Psoas muscle (tissue), 8 donors: ENCODE results near the gene COL16A1. TPM values are rescaled to one million over a fixed set of nuclear protein-coding genes. Genes with fewer than 3 reads are reported as not detected.

Experiments used
- ATAC-seq, 4 donors: fragments of 200-7000 bp; cut with Tn5 transposase; one replicate each; pipeline ENCODE4 v1.9.1; 2020; ENCODE audit warnings: moderate library complexity in 3 of 4, mild to moderate bottlenecking in 2 of 4
- DNase-seq, 2 donors: peaks; one replicate each; pipeline ENCODE4 v3.0.0-alpha.2; 2020
- H3K27ac ChIP-seq: fragments of 200-600 bp; one replicate; pipeline ENCODE4 v1.8.0; 2022
- H3K27me3 ChIP-seq, 3 donors: fragments of 200-600 bp in 1 of 3; one replicate each; pipeline versions ENCODE4 v1.6.1 to v1.8.0; 2013 to 2022; ENCODE audit warnings: low read length in 2 of 3, mild to moderate bottlenecking in 2 of 3, moderate library complexity in 1 of 3; ENCODE audit not compliant: insufficient read depth in 3 of 3
- H3K36me3 ChIP-seq, 2 donors: fragments of 200-600 bp in 1 of 2; one replicate each; pipeline versions ENCODE4 v1.6.1 to v1.8.0; 2013 to 2022; ENCODE audit warnings: low read depth in 1 of 2, mild to moderate bottlenecking in 1 of 2, moderate library complexity in 1 of 2; ENCODE audit not compliant: insufficient read depth in 1 of 2
- H3K4me1 ChIP-seq: fragments of 200-600 bp; one replicate; pipeline ENCODE4 v1.8.0; 2022
- H3K4me3 ChIP-seq: fragments of 200-600 bp; one replicate; pipeline ENCODE4 v1.8.0; 2022; ENCODE audit warnings: mild to moderate bottlenecking
- H3K9me3 ChIP-seq: fragments of 200-600 bp; one replicate; pipeline ENCODE4 v1.8.0; 2022
- CTCF ChIP-seq: fragments of 200-600 bp; IDR thresholded peaks from one replicate; pipeline ENCODE4 v1.8.0; 2022; ENCODE audit warnings: antibody characterized with exemption
- WGBS, 3 donors: extraction: QIAGEN DNeasy Blood & Tissue Kit; methylation state at CpG; one replicate each; pipeline versions ENCODE4 v1.1.6 to v1.1.7; 2013; 5-methylcytosine and 5-hydroxymethylcytosine counted together
- intact Hi-C, 2 donors: fragments of 100-400 bp; cut with DNase I; formaldehyde crosslinking; loops; one replicate each; pipeline versions ENCODE4 v1.11.0 to v1.14.2; 2022
- polyA plus RNA-seq, 3 donors: library from polyadenylated mRNA; stranded (reverse); fragments of 200-250 nt; gene quantifications; one replicate each; pipeline ENCODE4 v1.2.3, GENCODE V29; 2013
- total RNA-seq, 4 donors: library from RNA; stranded (reverse); fragmentation: NEBNext Ultra II Directional in 2 of 4; extraction: Animal tissue kit (Norgen Biotek cat#: 25700) in 2 of 4; gene quantifications; one replicate each; pipeline versions ENCODE4 v1.2.1 to v1.2.4, GENCODE V29; 2021 to 2023
- donor health status: healthy with polysubstance abuse.
- donor health status: DM: no; HTN: no; CAD: no; lungs with moderate emphysema.
- donor health status: Bipolar disorder and iron deficiency.
- donor health status: healthy.
- donor health status: DM: yes; HTN: yes; CAD: no.
- donor health status: DM: no; HTN: no; CAD: no.
- donor health status: DM: no; HTN: no; CAD: no.
- donor health status: DM: yes; HTN: yes; CAD: no.

COL16A1 gene
- total and polyA plus RNA-seq, 7 donors, result 2.9 to 14.2 (median 6.1) TPM

GRCh38 chr1:31621498-31621820 lies 82.4 kb downstream of the COL16A1 start:
- H3K9me3 ChIP-seq, result no peaks in the 10 kb centered on the region
- ATAC-seq (no peak), DNase-seq (no peak)
- no peak for TF ChIP-seq CTCF
- intact Hi-C loops, result no loop called here
- H3K36me3 ChIP-seq, result no peaks in the 10 kb centered on the region
- H3K27ac ChIP-seq, result no peak overlapping the region
- peaks cover 6% of the 10 kb centered on the region for H3K4me1 ChIP-seq
- WGBS, 3 donors, result 90 to 94% (median 92%) methylated on average over 5 of the region's 5 CpGs
- peaks cover 0 to 23% (median 5%) of the 10 kb centered on the region in 3 donors for H3K27me3 ChIP-seq
- H3K4me3 ChIP-seq, result no peak overlapping the region

GRCh38 chr1:31620631-31621497 lies 83.0 kb downstream of the COL16A1 start:
- DNase-seq (no peak), ATAC-seq (no peak)
- no peak overlapping the region for H3K4me3 ChIP-seq
- peaks cover 0 to 24% (median 7%) of the 10 kb centered on the region in 3 donors for H3K27me3 ChIP-seq
- no peak overlapping the region for H3K27ac ChIP-seq
- no peaks in the 10 kb centered on the region for H3K36me3 ChIP-seq
- H3K9me3 ChIP-seq, result no peaks in the 10 kb centered on the region
- peaks cover under 1% of the 10 kb centered on the region for H3K4me1 ChIP-seq
- TF ChIP-seq CTCF, result no peak
- intact Hi-C loops, result no loop called here
- WGBS, 3 donors, result 89 to 92% (median 91%) methylated on average over 20 of the region's 20 CpGs

GRCh38 chr1:31618916-31619846 lies 84.6 kb downstream of the COL16A1 start:
- intact Hi-C loops, result no loop called here
- Histone ChIP-seq H3K27me3 (peaks cover 0 to 24% (median 7%) of the 10 kb centered on the region in 3 donors), H3K4me3 (no peak overlapping the region), H3K9me3 (no peaks in the 10 kb centered on the region), H3K36me3 (no peaks in the 10 kb centered on the region), H3K4me1 (no peaks in the 10 kb centered on the region), H3K27ac (no peak overlapping the region)
- peak in 2 of 4 donors; percentile 22 to 43 for ATAC-seq
- no peak for TF ChIP-seq CTCF
- 71 to 81% (median 71%) methylated on average over 23 of the region's 23 CpGs for WGBS, 3 donors
- no peak for DNase-seq

GRCh38 chr1:31617916-31618746 lies 85.7 kb downstream of the COL16A1 start:
- intact Hi-C loops, result no loop called here
- H3K4me1 ChIP-seq, result no peaks in the 10 kb centered on the region
- 10 to 14% (median 11%) methylated on average over 45 to 55 of the region's 56 CpGs for WGBS, 3 donors
- ATAC-seq (peak; percentile 32 to 77 (median 60)), DNase-seq (peak; percentile 43 to 66)
- TF ChIP-seq CTCF, result peak; percentile 67
- peaks cover 0 to 24% (median 7%) of the 10 kb centered on the region in 3 donors for H3K27me3 ChIP-seq
- no peaks in the 10 kb centered on the region for H3K9me3 ChIP-seq
- H3K27ac ChIP-seq, result no peak overlapping the region
- H3K36me3 ChIP-seq, result no peaks in the 10 kb centered on the region
- peak overlapping the region; percentile 71 for H3K4me3 ChIP-seq
